Measurements from ENCODE around the gene ADGRB3. TPM values are rescaled to one million over a fixed set of nuclear protein-coding genes. Genes with fewer than 3 reads are reported as not detected.
"Not testable (repeated sequence)": the region's sequence is repeated elsewhere in the genome, so short reads cannot be mapped to it uniquely, and the experiment has no call there.

Gene ADGRB3
- total RNA-seq, 1 donor from 2014 or later, result 1.5 TPM

DNA sequence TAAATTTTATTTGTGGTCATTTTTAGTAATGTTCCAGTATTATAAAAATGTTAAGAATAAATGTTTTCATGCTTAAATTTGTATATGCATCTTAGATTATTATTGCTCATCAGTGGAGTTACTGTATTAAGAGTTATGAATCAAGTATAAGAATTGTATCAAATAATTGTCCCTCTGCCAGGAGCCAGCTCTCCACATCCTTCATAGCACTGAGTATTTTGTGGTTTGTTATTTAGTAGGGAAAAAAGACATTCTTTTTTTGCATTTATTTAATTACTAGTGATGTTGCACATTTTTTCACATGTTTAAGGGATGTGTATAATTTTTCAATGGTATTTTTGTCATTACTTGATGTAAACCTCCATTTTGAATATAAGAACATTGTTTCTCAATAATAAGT is 102.0 kb downstream of the ADGRB3 start:
- Histone ChIP-seq H3K36me3 (no peaks in the 10 kb centered on the region), H3K9me3 (replicated peaks) (peaks cover 4% of the 10 kb centered on the region), H3K27ac (replicated peaks) (no peak overlapping the region), H3K27me3 (ENCODE audit: low read depth) (no peaks in the 10 kb centered on the region), H3K4me1 (no peaks in the 10 kb centered on the region), H3K4me3 (no peak overlapping the region)
- intact Hi-C loops (cut with micrococcal nuclease), result no loop called here
- DNase-seq, result no peak
- TF ChIP-seq CTCF (IDR thresholded peaks at IDR 0.05; ENCODE audit: borderline replicate concordance), result no peak

GRCh38 chr6:68738039-68738438 is 103.0 kb downstream of the ADGRB3 start:
- Histone ChIP-seq H3K36me3 (no peaks in the 10 kb centered on the region), H3K9me3 (replicated peaks) (peaks cover 4% of the 10 kb centered on the region), H3K4me1 (no peaks in the 10 kb centered on the region), H3K4me3 (no peak overlapping the region), H3K27ac (replicated peaks) (no peak overlapping the region), H3K27me3 (ENCODE audit: low read depth) (no peaks in the 10 kb centered on the region)
- DNase-seq, result no peak
- TF ChIP-seq CTCF (IDR thresholded peaks at IDR 0.05; ENCODE audit: borderline replicate concordance), result no peak
- intact Hi-C loops (cut with micrococcal nuclease), result no loop called here

DNA sequence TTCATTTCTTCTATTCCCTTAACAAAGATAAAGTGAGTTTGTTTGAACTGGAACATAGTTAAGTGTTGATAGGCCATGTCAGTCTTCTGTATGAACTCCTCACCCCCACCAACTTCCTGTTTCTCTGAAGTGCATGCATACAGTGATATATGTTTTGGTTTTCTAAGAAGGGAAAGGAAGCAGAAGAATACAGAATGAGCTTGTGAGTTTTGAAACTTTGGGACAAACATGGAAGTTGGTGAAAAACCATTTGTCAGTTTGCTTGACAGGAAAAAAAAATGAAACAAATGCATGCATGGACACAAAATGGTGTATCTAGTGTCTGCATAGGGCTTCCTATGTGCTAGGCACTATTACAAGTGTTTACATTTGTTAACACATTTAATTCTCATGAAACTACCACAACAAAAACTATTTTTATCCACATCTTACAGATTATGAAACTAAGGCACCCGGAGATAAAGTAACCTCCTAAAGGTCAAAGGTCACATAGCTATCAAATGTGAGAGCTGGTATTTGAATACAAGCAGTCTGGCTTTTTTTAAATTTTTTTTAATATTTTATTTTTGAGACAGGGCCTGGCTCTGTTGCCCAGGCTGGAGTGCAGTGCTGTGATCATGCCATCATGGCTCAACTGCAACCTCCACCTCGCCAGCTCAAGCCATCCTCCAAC is 105.9 kb downstream of the ADGRB3 start:
- no peak for DNase-seq
- Histone ChIP-seq H3K27ac (replicated peaks) (no peak overlapping the region), H3K27me3 (ENCODE audit: low read depth) (no peaks in the 10 kb centered on the region), H3K4me1 (no peaks in the 10 kb centered on the region), H3K4me3 (no peak overlapping the region), H3K36me3 (no peaks in the 10 kb centered on the region), H3K9me3 (replicated peaks) (peaks cover 9% of the 10 kb centered on the region)
- intact Hi-C loops (cut with micrococcal nuclease), result no loop called here
- no peak for TF ChIP-seq CTCF (IDR thresholded peaks at IDR 0.05; ENCODE audit: borderline replicate concordance)

DNA sequence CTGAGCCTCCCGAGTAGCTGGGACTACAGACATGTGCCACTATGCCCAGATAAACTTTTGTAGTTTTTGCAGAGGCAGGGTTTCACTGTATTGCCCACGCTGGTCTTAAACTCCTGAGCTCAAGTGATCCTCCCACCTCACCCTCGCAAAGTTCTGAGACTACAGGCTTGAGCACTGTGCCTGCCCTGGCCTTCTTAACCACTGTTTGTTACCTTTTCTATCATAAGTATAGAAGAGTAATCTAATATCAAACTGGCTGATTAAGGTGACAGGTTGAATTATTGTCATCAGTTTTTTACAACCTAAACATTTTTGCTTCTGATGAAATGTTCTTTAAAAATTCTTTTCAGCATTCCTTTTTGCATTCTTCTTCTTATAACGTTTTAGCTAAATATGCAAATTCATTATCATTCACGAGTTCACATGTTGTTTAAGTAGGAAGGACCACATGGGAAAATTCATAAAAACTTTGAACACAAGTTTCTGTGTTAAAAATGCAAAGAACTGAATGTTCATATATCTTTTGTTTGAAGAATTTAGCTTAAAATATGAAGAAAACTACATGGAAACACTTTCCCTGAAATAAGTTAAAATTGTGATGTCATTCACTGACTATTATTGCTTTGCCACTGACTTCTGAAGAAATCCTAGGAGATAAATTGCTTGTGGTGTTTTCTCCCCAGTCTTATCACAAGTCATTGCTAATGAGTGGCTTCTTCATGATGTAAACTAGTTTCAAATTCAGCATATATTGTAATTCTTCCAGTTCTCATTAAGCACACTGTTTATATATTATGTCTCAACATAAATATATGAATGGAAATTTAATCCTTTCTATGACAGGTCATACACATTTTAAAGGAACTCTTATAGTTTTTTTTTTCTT is 106.7 kb downstream of the ADGRB3 start:
- DNase-seq, result no peak
- no peak for TF ChIP-seq CTCF (IDR thresholded peaks at IDR 0.05; ENCODE audit: borderline replicate concordance)
- H3K4me1 ChIP-seq, result no peaks in the 10 kb centered on the region
- H3K36me3 ChIP-seq, result no peaks in the 10 kb centered on the region
- no peak overlapping the region for H3K4me3 ChIP-seq
- no peaks in the 10 kb centered on the region for H3K27me3 ChIP-seq (ENCODE audit: low read depth)
- H3K27ac ChIP-seq (replicated peaks), result no peak overlapping the region
- intact Hi-C loops (cut with micrococcal nuclease), result no loop called here
- H3K9me3 ChIP-seq (replicated peaks), result peaks cover 9% of the 10 kb centered on the region

- no peak for DNase-seq
- H3K4me1 ChIP-seq, result no peaks in the 10 kb centered on the region
- no peak overlapping the region for H3K4me3 ChIP-seq
- intact Hi-C loops (cut with micrococcal nuclease), result no loop called here
- H3K36me3 ChIP-seq, result no peaks in the 10 kb centered on the region
- no peak for TF ChIP-seq CTCF (IDR thresholded peaks at IDR 0.05; ENCODE audit: borderline replicate concordance)
- no peaks in the 10 kb centered on the region for H3K27me3 ChIP-seq (ENCODE audit: low read depth)
- no peak overlapping the region for H3K27ac ChIP-seq (replicated peaks)
- peaks cover 9% of the 10 kb centered on the region for H3K9me3 ChIP-seq (replicated peaks)
Observed at GRCh38 chr6:68743099-68743498, 108.0 kb downstream of the ADGRB3 start.

DNA sequence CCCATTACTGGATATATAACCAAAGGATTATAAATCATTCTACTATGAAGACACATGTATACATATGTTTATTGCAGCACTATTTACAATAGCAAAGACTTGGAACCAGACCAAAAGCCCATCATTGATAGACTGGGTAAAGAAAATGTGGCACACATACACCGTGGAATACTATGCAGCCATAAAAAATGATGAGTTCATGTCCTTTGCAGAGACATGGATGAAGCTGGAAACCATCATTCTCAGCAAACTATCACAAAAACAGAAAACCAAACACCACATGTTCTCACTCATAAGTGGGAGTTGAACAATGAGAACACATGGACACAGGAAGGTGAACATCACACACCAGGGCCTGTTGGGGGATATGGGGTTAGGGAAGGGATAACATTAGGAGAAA is 109.3 kb downstream of the ADGRB3 start:
- H3K4me3 ChIP-seq; H3K27ac ChIP-seq (replicated peaks); DNase-seq; H3K4me1 ChIP-seq; H3K9me3 ChIP-seq (replicated peaks); intact Hi-C loops (cut with micrococcal nuclease); H3K27me3 ChIP-seq (ENCODE audit: low read depth); H3K36me3 ChIP-seq: not testable (repeated sequence)
